ENCODE data around the gene RRAS2. TPM values are rescaled to one million over a fixed set of nuclear protein-coding genes. Genes with fewer than 3 reads are reported as not detected.
"Not testable (repeated sequence)": the region's sequence is repeated elsewhere in the genome, so short reads cannot be mapped to it uniquely, and the experiment has no call there.

Gene RRAS2
- total RNA-seq, 1 donor from 2014 or later: 102 TPM

- no peak for TF ChIP-seq CTCF (IDR thresholded peaks at IDR 0.05; ENCODE audit: insufficient read depth, low read length, poor library complexity, severe bottlenecking)
- no peak for DNase-seq (ENCODE audit: low read depth)
- no peak overlapping the region for H3K4me3 ChIP-seq (ENCODE audit: low read depth, low read length)
- H3K36me3 ChIP-seq (ENCODE audit: control insufficient read depth, insufficient read depth, low read length): peaks cover 2% of the 10 kb centered on the region
- no peaks in the 10 kb centered on the region for H3K27me3 ChIP-seq (ENCODE audit: control insufficient read depth, insufficient read depth, low read length)
Observed at GRCh38 chr11:14255238-14255534, 103.8 kb downstream of the RRAS2 start.

GRCh38 chr11:14254533-14255237 is 104.3 kb downstream of the RRAS2 start:
- no peak for TF ChIP-seq CTCF (IDR thresholded peaks at IDR 0.05; ENCODE audit: insufficient read depth, low read length, poor library complexity, severe bottlenecking)
- H3K27me3 ChIP-seq (ENCODE audit: control insufficient read depth, insufficient read depth, low read length): no peaks in the 10 kb centered on the region
- H3K4me3 ChIP-seq (ENCODE audit: low read depth, low read length): no peak overlapping the region
- peaks cover 2% of the 10 kb centered on the region for H3K36me3 ChIP-seq (ENCODE audit: control insufficient read depth, insufficient read depth, low read length)
- no peak for DNase-seq (ENCODE audit: low read depth)

GRCh38 chr11:14253840-14254239 is 105.1 kb downstream of the RRAS2 start:
- TF ChIP-seq CTCF (IDR thresholded peaks at IDR 0.05; ENCODE audit: insufficient read depth, low read length, poor library complexity, severe bottlenecking): no peak
- no peak for DNase-seq (ENCODE audit: low read depth)
- no peaks in the 10 kb centered on the region for H3K27me3 ChIP-seq (ENCODE audit: control insufficient read depth, insufficient read depth, low read length)
- peaks cover 2% of the 10 kb centered on the region for H3K36me3 ChIP-seq (ENCODE audit: control insufficient read depth, insufficient read depth, low read length)
- H3K4me3 ChIP-seq (ENCODE audit: low read depth, low read length): no peak overlapping the region

GRCh38 chr11:14253421-14253820 is 105.6 kb downstream of the RRAS2 start:
- Histone ChIP-seq H3K4me3 (ENCODE audit: low read depth, low read length) (no peak overlapping the region), H3K36me3 (ENCODE audit: control insufficient read depth, insufficient read depth, low read length) (peaks cover 2% of the 10 kb centered on the region), H3K27me3 (ENCODE audit: control insufficient read depth, insufficient read depth, low read length) (no peaks in the 10 kb centered on the region)
- DNase-seq (ENCODE audit: low read depth): no peak
- no peak for TF ChIP-seq CTCF (IDR thresholded peaks at IDR 0.05; ENCODE audit: insufficient read depth, low read length, poor library complexity, severe bottlenecking)

GRCh38 chr11:14252501-14252900 is 106.5 kb downstream of the RRAS2 start:
- DNase-seq (ENCODE audit: low read depth); H3K27me3 ChIP-seq (ENCODE audit: control insufficient read depth, insufficient read depth, low read length); H3K4me3 ChIP-seq (ENCODE audit: low read depth, low read length); H3K36me3 ChIP-seq (ENCODE audit: control insufficient read depth, insufficient read depth, low read length): not testable (repeated sequence)

GRCh38 chr11:14251754-14252153 is 107.2 kb downstream of the RRAS2 start:
- H3K27me3 ChIP-seq (ENCODE audit: control insufficient read depth, insufficient read depth, low read length): no peaks in the 10 kb centered on the region
- TF ChIP-seq CTCF (IDR thresholded peaks at IDR 0.05; ENCODE audit: insufficient read depth, low read length, poor library complexity, severe bottlenecking): no peak

More at GRCh38 chr11:14251754-14252153, 107.2 kb downstream of the RRAS2 start:
- Histone ChIP-seq H3K4me3 (ENCODE audit: low read depth, low read length) (no peak overlapping the region), H3K36me3 (ENCODE audit: control insufficient read depth, insufficient read depth, low read length) (peaks cover 2% of the 10 kb centered on the region)
- no peak for DNase-seq (ENCODE audit: low read depth)

Data from kidney epithelial cell (primary cell).